Esophagus (tissue), 2 donors: Measurements from ENCODE around the gene SLMAP. TPM values are rescaled to one million over a fixed set of nuclear protein-coding genes. Genes with fewer than 3 reads are reported as not detected.

Experiments
- H3K27ac ChIP-seq, 2 donors: one replicate each; pipeline ENCODE4 v1.5.1; 2013; ENCODE audit warnings: low read depth in 2 of 2, mild to moderate bottlenecking in 2 of 2, inconsistent platforms in 1 of 2, low read length in 1 of 2, moderate library complexity in 1 of 2
- H3K27me3 ChIP-seq, 2 donors: one replicate each; pipeline ENCODE4 v1.6.1; 2013; ENCODE audit warnings: low read length in 2 of 2, control low read depth in 1 of 2, mild to moderate bottlenecking in 1 of 2; ENCODE audit not compliant: insufficient read depth in 2 of 2, control insufficient read depth in 1 of 2
- H3K36me3 ChIP-seq, 2 donors: one replicate each; pipeline ENCODE4 v1.6.1; 2013; ENCODE audit warnings: low read length in 1 of 2; ENCODE audit not compliant: control insufficient read depth in 2 of 2, insufficient read depth in 2 of 2
- H3K4me1 ChIP-seq, 2 donors: one replicate each; pipeline ENCODE4 v1.6.1; 2013; ENCODE audit warnings: low read length in 1 of 2; ENCODE audit not compliant: control insufficient read depth in 2 of 2, insufficient read depth in 2 of 2
- H3K4me3 ChIP-seq, 2 donors: one replicate each; pipeline ENCODE4 v1.5.1; 2013; ENCODE audit warnings: low read length in 2 of 2, mild to moderate bottlenecking in 2 of 2, low read depth in 1 of 2, moderate library complexity in 1 of 2
- H3K9me3 ChIP-seq, 2 donors: one replicate each; pipeline ENCODE4 v1.6.1; 2013; ENCODE audit warnings: mild to moderate bottlenecking in 2 of 2, low read depth in 1 of 2, low read length in 1 of 2, moderate library complexity in 1 of 2; ENCODE audit not compliant: control insufficient read depth in 2 of 2, insufficient read depth in 1 of 2
- WGBS, 2 donors: extraction: QIAGEN DNeasy Blood & Tissue Kit; methylation state at CpG; one replicate each; pipeline ENCODE4 v1.1.7; 2013; 5-methylcytosine and 5-hydroxymethylcytosine counted together
- polyA plus RNA-seq, 2 donors: library from polyadenylated mRNA; stranded (reverse); fragments of 200-250 nt; gene quantifications; one replicate each; pipeline ENCODE4 v1.2.3, GENCODE V29; 2013
- donor health status: healthy with polysubstance abuse.
- donor health status: Bipolar disorder and iron deficiency.

Gene SLMAP
- polyA plus RNA-seq, 2 donors, result 22.0 to 31.5 TPM

- Histone ChIP-seq H3K27ac (no peak overlapping the region), H3K9me3 (no peaks in the 10 kb centered on the region), H3K4me1 (no peaks in the 10 kb centered on the region), H3K4me3 (no peak overlapping the region), H3K36me3 (peaks cover 0 to 5% of the 10 kb centered on the region in 2 donors), H3K27me3 (no peaks in the 10 kb centered on the region)
Observed at GRCh38 chr3:57832486-57832885, 76.4 kb downstream of the SLMAP start.

DNA sequence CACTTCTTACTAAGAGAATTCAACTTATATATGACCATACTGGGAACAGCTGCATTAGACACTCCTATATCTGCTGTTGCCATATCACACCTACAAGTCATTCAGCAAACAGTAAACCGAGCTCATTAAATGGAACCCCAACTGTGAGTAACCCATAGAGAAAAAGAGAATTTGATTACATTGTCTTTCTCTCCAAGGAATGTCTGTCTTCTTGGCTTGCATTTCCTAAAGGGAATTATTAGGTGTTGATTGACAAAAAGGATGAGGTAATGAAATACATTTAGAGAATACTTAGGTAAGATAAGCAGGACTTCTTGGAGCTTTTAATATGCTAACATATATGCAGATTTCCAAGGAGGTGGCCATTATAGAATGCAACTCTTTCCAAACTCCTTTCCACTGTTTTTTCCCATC lies 76.8 kb downstream of the SLMAP start:
- no peaks in the 10 kb centered on the region for H3K4me1 ChIP-seq
- H3K36me3 ChIP-seq, result peaks cover 0 to 5% of the 10 kb centered on the region in 2 donors
- WGBS, 2 donors, result 63 to 73% methylated on average over 1 of the region's 1 CpG
- no peak overlapping the region for H3K4me3 ChIP-seq
- H3K27me3 ChIP-seq, result no peaks in the 10 kb centered on the region
- H3K9me3 ChIP-seq, result no peaks in the 10 kb centered on the region
- H3K27ac ChIP-seq, result no peak overlapping the region

DNA sequence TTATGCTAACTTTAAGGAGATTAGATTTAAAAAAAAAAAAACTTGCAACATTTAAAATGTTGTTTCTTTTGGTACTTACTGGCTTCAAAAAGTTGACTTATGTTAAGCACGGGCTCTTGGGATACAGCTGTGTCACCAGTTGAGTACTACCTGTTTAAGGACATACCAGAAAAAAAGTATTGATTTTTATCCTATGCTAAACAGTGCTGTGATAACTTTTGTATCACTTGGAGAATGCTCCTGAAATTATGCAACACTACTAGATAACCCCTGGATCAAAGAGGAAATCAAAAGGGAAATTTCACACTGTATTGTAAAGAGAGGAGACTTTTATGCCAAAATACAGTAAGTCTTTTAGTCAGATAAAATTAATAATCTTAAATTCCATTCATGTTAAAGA lies 77.7 kb downstream of the SLMAP start:
- Histone ChIP-seq H3K4me3 (no peak overlapping the region), H3K36me3 (peaks cover 0 to 5% of the 10 kb centered on the region in 2 donors), H3K27me3 (no peaks in the 10 kb centered on the region), H3K27ac (no peak overlapping the region), H3K4me1 (no peaks in the 10 kb centered on the region), H3K9me3 (no peaks in the 10 kb centered on the region)
- WGBS, 2 donors, result 94 to 100% methylated on average over 1 of the region's 1 CpG

DNA sequence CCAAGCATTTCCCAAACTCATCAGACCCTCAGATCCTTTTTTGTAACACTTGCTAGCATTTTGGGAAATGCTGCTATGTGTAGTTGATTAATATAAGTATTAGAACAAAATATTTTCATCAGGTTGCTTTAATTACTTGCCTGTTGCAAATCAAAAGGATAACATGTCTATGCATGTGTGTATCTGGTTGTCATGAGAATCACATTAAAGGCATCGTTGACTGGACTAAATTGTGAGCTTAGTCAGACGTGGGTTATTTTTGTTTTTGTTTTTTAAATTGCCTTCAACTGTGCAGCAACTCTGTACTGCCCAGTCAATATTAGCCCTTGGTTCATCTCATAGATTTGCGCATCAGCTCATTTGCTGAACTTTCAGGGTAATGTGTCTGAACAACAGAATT lies 81.6 kb downstream of the SLMAP start:
- WGBS, 2 donors, result 66 to 70% methylated on average over 3 of the region's 3 CpGs
- Histone ChIP-seq H3K27me3 (no peaks in the 10 kb centered on the region), H3K27ac (no peak overlapping the region), H3K4me3 (no peak overlapping the region), H3K4me1 (no peaks in the 10 kb centered on the region), H3K36me3 (peaks cover 0 to 2% of the 10 kb centered on the region in 2 donors), H3K9me3 (no peaks in the 10 kb centered on the region)

DNA sequence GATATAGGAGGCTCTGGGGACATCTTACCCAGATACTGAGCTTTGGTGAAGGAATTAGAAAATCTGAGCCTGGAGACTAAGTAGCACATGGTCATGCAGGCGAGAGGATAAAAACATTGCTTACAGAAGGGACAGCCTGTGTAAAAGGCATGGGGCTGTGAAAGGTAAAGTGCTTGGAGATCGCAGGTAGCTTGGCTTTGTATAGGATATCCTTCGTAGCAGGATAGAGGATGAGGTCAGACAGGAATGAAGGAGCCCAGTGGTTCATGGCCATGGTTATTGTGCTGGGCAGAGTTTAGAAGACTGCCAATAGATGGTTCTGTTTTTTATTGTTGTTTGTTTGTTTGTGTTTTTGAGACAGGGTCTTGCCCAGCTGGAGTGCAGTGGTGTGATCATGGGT lies 82.5 kb downstream of the SLMAP start:
- Histone ChIP-seq H3K9me3 (no peaks in the 10 kb centered on the region), H3K4me1 (no peaks in the 10 kb centered on the region), H3K4me3 (no peak overlapping the region), H3K36me3 (peaks cover 0 to 2% of the 10 kb centered on the region in 2 donors), H3K27me3 (no peaks in the 10 kb centered on the region), H3K27ac (no peak overlapping the region)
- 96% methylated on average over 3 of the region's 3 CpGs for WGBS, 2 donors

DNA sequence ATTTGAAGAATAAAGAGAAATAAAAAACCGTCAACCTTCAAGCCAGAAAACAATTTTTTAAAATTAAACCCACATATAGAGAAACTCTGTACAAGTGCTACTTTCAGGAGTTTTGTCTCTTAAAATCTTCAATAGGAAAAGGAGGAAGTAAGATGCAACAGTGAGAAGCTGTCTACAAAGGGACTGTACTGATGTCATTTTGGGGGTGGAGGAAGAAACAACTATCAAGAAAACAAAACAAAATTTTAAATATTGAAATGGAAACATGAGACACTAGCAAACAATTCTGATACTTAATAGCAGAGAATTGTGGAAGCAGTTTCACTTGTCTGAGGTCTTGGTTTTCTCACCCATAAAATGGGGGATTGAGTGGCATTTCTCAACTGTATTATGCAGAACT lies 84.4 kb downstream of the SLMAP start:
- Histone ChIP-seq H3K27ac (no peak overlapping the region), H3K4me1 (no peaks in the 10 kb centered on the region), H3K4me3 (no peak overlapping the region), H3K36me3 (peaks cover 0 to 2% of the 10 kb centered on the region in 2 donors), H3K27me3 (no peaks in the 10 kb centered on the region), H3K9me3 (no peaks in the 10 kb centered on the region)
- 86 to 93% methylated on average over 1 of the region's 1 CpG for WGBS, 2 donors

- Histone ChIP-seq H3K27ac (no peak overlapping the region), H3K4me3 (no peak overlapping the region), H3K4me1 (no peaks in the 10 kb centered on the region), H3K36me3 (peaks cover 0 to 2% of the 10 kb centered on the region in 2 donors), H3K27me3 (no peaks in the 10 kb centered on the region), H3K9me3 (no peaks in the 10 kb centered on the region)
- 69 to 84% methylated on average over 2 of the region's 2 CpGs for WGBS, 2 donors
Observed at GRCh38 chr3:57841818-57842217, 85.7 kb downstream of the SLMAP start.

DNA sequence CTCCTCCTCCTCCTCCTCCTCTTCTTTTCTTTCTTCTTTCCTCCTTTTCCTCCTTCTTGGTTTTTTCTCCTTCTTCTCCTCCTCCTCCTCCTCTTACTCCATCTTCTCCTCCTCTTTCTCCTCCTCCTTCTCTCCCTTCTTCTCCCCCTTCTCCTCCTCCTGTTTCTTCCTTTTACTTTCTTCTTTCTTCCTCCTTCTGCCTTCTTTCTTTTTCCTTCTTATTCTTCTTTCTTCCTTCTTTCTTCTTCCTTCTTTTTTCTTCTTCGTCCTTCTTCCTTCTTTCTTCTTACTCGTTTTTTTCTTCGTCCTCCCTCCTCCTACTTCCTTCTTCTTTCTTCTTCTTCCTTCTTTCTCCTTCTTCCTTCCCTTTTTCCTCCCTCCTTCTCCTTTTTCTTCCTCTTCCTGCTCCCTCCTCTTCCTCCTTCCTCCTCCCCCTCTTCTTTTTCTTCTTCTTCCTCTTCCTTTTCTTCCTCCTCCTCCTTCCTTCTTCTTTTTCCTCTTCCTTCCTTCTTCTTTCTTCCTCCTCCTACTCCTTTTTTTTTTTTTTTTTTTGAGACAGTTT lies 92.1 kb downstream of the SLMAP start:
- H3K4me1 ChIP-seq, result no peaks in the 10 kb centered on the region
- no peak overlapping the region for H3K4me3 ChIP-seq
- H3K27me3 ChIP-seq, result no peaks in the 10 kb centered on the region
- no peaks in the 10 kb centered on the region for H3K9me3 ChIP-seq
- no peak overlapping the region for H3K27ac ChIP-seq
- WGBS, 2 donors, result 82 to 84% methylated on average over 3 of the region's 3 CpGs
- no peaks in the 10 kb centered on the region for H3K36me3 ChIP-seq

GRCh38 chr3:57851304-57851703 lies 95.2 kb downstream of the SLMAP start:
- Histone ChIP-seq H3K4me3 (no peak overlapping the region), H3K36me3 (no peaks in the 10 kb centered on the region), H3K27me3 (no peaks in the 10 kb centered on the region), H3K27ac (no peak overlapping the region), H3K4me1 (no peaks in the 10 kb centered on the region), H3K9me3 (no peaks in the 10 kb centered on the region)
- WGBS, 2 donors, result 95% methylated on average over 6 of the region's 6 CpGs

DNA sequence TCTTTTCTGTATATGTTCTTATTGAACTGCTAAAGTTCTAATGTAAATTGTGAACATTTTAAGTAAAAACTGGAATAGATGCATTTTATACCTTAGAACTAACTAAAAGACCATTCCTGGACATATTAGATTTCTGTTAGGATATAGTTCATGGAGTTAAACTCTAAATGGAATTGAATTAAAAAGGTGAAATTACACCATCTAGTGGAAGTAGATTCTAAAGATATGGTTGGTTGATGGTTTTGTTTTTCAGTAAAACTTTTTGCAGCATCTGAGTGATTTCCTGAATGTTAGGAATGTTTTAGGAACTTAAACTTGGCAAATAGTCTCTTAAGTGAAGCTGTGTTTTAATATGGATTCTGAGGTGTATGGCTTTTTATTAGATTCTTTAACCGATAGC lies 96.8 kb downstream of the SLMAP start:
- Histone ChIP-seq H3K27ac (no peak overlapping the region), H3K4me1 (no peaks in the 10 kb centered on the region), H3K4me3 (no peak overlapping the region)

More for the DNA sequence above, 96.8 kb downstream of the SLMAP start:
- WGBS, 2 donors, result 95 to 98% methylated on average over 1 of the region's 1 CpG
- H3K9me3 ChIP-seq, result no peaks in the 10 kb centered on the region
- no peaks in the 10 kb centered on the region for H3K27me3 ChIP-seq
- H3K36me3 ChIP-seq, result no peaks in the 10 kb centered on the region
